Loucy (cell line): ENCODE data around the gene TSC2.

ENCODE experiments used
- H2AFZ ChIP-seq: fragments of 200-600 bp; sonication (generic); 2 replicates; pipeline ENCODE4 v1.6.0; 2016; ENCODE audit warnings: antibody characterized with exemption, mild to moderate bottlenecking, low read length, moderate library complexity
- H3F3A ChIP-seq: fragments of 200-600 bp; 2 replicates; pipeline ENCODE4 v1.6.0; 2016; ENCODE audit warnings: antibody characterized with exemption, low read depth, mild to moderate bottlenecking
- H3K27me3 ChIP-seq: fragments of 200-600 bp; sonication (generic); 2 replicates; pipeline ENCODE4 v1.6.1; 2014; ENCODE audit warnings: low read length, mild to moderate bottlenecking; ENCODE audit not compliant: insufficient read depth, poor library complexity, severe bottlenecking
- H3K36me3 ChIP-seq: fragments of 200-600 bp; sonication (generic); 2 replicates; pipeline ENCODE4 v1.6.1; 2016; ENCODE audit warnings: low read length; ENCODE audit not compliant: insufficient read depth
- H3K4me1 ChIP-seq: fragments of 200-600 bp; sonication (generic); 2 replicates; pipeline ENCODE4 v1.5.1; 2014; ENCODE audit warnings: low read length, mild to moderate bottlenecking; ENCODE audit not compliant: insufficient read depth, poor library complexity, severe bottlenecking
- H3K4me2 ChIP-seq: fragments of 200-600 bp; sonication (generic); 2 replicates; pipeline ENCODE4 v1.6.0; 2014; ENCODE audit warnings: antibody characterized with exemption, low read length, low read depth, mild to moderate bottlenecking; ENCODE audit not compliant: poor library complexity, severe bottlenecking
- H3K4me3 ChIP-seq: fragments of 200-600 bp; sonication (generic); 2 replicates; pipeline ENCODE4 v1.5.1; 2014; ENCODE audit warnings: low read length, mild to moderate bottlenecking, mixed read lengths; ENCODE audit not compliant: poor library complexity, severe bottlenecking
- H3K79me2 ChIP-seq: fragments of 200-600 bp; sonication (generic); 2 replicates; pipeline ENCODE4 v1.6.1; 2014; ENCODE audit warnings: low read length; ENCODE audit not compliant: insufficient read depth
- H3K9ac ChIP-seq: fragments of 200-600 bp; sonication (generic); 2 replicates; pipeline ENCODE4 v1.6.0; 2014; ENCODE audit warnings: mild to moderate bottlenecking, low read depth, low read length, moderate library complexity; ENCODE audit not compliant: poor library complexity, severe bottlenecking
- H3K9me2 ChIP-seq: fragments of 200-600 bp; sonication (generic); replicated peaks from 2 replicates; pipeline ENCODE4 v1.6.1; 2016; ENCODE audit warnings: low read depth, low read length, mixed read lengths
- H3K9me3 ChIP-seq: fragments of 200-600 bp; sonication (generic); 2 replicates; pipeline ENCODE4 v1.6.1; 2014; ENCODE audit warnings: mild to moderate bottlenecking, antibody characterized with exemption, low read length, low read depth; ENCODE audit not compliant: insufficient read depth
- H4K20me1 ChIP-seq: fragments of 200-600 bp; sonication (generic); 2 replicates; pipeline ENCODE4 v1.6.0; 2014; ENCODE audit warnings: antibody characterized with exemption, low read length, mild to moderate bottlenecking; ENCODE audit not compliant: insufficient read depth, poor library complexity, severe bottlenecking
- EZH2phosphoT487 ChIP-seq: fragments of 200-600 bp; IDR thresholded peaks from 2 replicates; pipeline ENCODE4 v1.6.1; 2018; ENCODE audit warnings: antibody characterized with exemption, mild to moderate bottlenecking, moderate library complexity, borderline replicate concordance
- TF ChIP-seq, protein P1 (sequence below): fragments of 200-600 bp; sonication (generic); conservative IDR thresholded peaks from 2 replicates; pipeline ENCODE4 v1.5.1; 2014; ENCODE audit warnings: mild to moderate bottlenecking, antibody characterized with exemption, low read length

Gene TSC2

DNA sequence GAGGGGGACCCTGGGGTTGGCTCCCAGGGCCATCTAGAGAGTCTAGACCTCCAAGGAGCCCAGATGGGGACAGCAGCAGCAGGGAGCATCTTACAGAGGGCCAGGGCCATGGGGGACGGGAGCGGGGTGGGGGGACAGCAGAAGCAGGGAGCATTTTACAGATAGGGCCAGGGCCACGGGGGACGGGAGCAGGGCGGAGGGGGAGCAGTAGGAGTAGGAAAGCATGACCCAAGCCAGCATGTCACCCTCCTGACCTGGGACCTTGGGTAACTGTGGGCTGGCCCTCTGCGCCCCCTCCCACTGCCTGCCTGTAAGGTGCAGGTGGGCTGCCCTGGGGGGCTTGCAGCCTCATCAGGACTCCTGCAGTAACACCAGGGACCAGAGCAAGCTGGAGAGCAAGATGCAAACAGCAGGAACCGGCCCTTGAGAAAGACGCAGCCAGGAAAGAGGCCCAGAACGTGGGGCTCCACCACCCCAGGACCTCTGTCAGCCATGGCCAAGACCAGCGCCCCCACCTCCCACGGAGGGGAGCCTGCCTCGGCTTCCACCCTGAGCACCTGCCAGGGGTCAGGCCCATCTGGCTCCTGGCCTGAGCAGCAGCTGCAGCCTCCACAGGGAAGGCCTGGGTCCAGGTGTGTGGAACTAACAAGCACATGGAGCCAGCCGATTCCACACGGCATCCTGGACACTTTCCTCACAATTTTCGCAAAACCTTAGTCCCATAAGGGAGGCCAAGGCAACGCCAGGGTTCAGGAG lies 40.5 kb upstream of the TSC2 start:
- H3K27me3 ChIP-seq: no peaks in the 10 kb centered on the region
- peaks cover 55% of the 10 kb centered on the region for H3K79me2 ChIP-seq
- H4K20me1 ChIP-seq: peaks cover 21% of the 10 kb centered on the region
- no peaks in the 10 kb centered on the region for H3K9me3 ChIP-seq
- H3K9me2 ChIP-seq: no peaks in the 10 kb centered on the region
- H3K4me1 ChIP-seq: peaks cover 10% of the 10 kb centered on the region
- H3K4me2 ChIP-seq: peak overlapping the region; percentile 95
- H3K9ac ChIP-seq: peak overlapping the region; percentile 82
- no peak overlapping the region for H2AFZ ChIP-seq
- peaks cover 12% of the 10 kb centered on the region; the same call in 1 of the 2 replicates for H3K36me3 ChIP-seq
- H3K4me3 ChIP-seq: peak overlapping the region; percentile 80
- TF ChIP-seq, protein P1, sequence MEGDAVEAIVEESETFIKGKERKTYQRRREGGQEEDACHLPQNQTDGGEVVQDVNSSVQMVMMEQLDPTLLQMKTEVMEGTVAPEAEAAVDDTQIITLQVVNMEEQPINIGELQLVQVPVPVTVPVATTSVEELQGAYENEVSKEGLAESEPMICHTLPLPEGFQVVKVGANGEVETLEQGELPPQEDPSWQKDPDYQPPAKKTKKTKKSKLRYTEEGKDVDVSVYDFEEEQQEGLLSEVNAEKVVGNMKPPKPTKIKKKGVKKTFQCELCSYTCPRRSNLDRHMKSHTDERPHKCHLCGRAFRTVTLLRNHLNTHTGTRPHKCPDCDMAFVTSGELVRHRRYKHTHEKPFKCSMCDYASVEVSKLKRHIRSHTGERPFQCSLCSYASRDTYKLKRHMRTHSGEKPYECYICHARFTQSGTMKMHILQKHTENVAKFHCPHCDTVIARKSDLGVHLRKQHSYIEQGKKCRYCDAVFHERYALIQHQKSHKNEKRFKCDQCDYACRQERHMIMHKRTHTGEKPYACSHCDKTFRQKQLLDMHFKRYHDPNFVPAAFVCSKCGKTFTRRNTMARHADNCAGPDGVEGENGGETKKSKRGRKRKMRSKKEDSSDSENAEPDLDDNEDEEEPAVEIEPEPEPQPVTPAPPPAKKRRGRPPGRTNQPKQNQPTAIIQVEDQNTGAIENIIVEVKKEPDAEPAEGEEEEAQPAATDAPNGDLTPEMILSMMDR: no peak
- TF ChIP-seq EZH2phosphoT487: no peak
- H3F3A ChIP-seq: no peaks in the 10 kb centered on the region

GRCh38 chr16:2008009-2008526 lies 39.7 kb upstream of the TSC2 start:
- peak overlapping the region; percentile 80 for H3K4me3 ChIP-seq
- H3K9me3 ChIP-seq: no peaks in the 10 kb centered on the region
- H3F3A ChIP-seq: no peaks in the 10 kb centered on the region
- H3K4me1 ChIP-seq: peaks cover 10% of the 10 kb centered on the region
- peaks cover 55% of the 10 kb centered on the region for H3K79me2 ChIP-seq
- no peaks in the 10 kb centered on the region for H3K27me3 ChIP-seq
- peak overlapping the region; percentile 82 for H3K9ac ChIP-seq
- peak overlapping the region; percentile 95 for H3K4me2 ChIP-seq
- H3K9me2 ChIP-seq: no peaks in the 10 kb centered on the region
- H2AFZ ChIP-seq: no peak overlapping the region
- peaks cover 21% of the 10 kb centered on the region for H4K20me1 ChIP-seq
- peaks cover 4% of the 10 kb centered on the region; the same call in 1 of the 2 replicates for H3K36me3 ChIP-seq
- TF ChIP-seq, protein P1: no peak
- no peak for TF ChIP-seq EZH2phosphoT487

DNA sequence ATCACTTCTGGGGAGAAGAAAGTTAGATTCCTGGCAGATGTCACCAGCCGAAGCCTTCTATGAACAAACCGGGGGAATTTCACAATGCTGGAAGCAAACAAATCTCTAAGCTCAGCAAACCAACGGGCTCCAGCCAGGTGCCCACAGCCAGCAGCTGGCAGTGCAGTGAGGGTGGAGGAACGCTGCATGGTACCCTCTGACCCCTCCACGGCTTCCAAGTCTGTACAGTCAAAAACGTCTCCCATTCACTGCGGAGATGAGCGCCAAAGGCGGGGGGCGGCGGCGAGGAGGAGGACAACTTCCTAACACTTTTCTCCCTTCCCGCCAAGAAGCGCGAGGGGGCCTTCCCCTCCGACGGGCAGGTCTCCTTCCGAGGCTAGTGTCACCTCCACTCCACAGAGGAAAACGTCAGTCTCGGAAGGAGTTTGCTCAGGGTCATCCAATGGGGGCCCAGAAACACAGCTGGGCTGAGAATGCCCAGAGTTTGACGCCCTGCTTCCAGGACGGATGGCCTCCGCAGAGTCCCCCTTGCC lies 39.1 kb upstream of the TSC2 start:
- Histone ChIP-seq H3K4me1 (peaks cover 10% of the 10 kb centered on the region), H3K9me3 (no peaks in the 10 kb centered on the region), H3K4me2 (peak overlapping the region; percentile 95), H3K9me2 (no peaks in the 10 kb centered on the region), H3K9ac (peak overlapping the region; percentile 82), H3K79me2 (peaks cover 49% of the 10 kb centered on the region), H3F3A (no peaks in the 10 kb centered on the region), H3K27me3 (no peaks in the 10 kb centered on the region), H4K20me1 (peaks cover 17% of the 10 kb centered on the region), H3K36me3 (no peaks in the 10 kb centered on the region), H3K4me3 (peak overlapping the region; percentile 80), H2AFZ (no peak overlapping the region)
- TF ChIP-seq EZH2phosphoT487: no peak
- TF ChIP-seq, protein P1: no peak
